Liver (tissue), 9 donors: ENCODE measurements around the gene SPTBN5. TPM values are rescaled to one million over a fixed set of nuclear protein-coding genes. Genes with fewer than 3 reads are reported as not detected.

Experiments
- DNase-seq: peaks from one replicate; pipeline ENCODE4 v3.0.0-alpha.2; 2017; ENCODE audit warnings: low spot score
- H3K27ac ChIP-seq, 2 donors: one replicate each; pipeline ENCODE4 v1.7.0; 2013; ENCODE audit warnings: inconsistent platforms in 2 of 2, low read length in 2 of 2, control low read depth in 1 of 2, low read depth in 1 of 2, mild to moderate bottlenecking in 1 of 2
- H3K27me3 ChIP-seq, 4 donors: one replicate each; pipeline versions ENCODE4 v1.6.1 to v1.7.0; 2013; ENCODE audit warnings: low read length in 3 of 4, inconsistent platforms in 1 of 4, mild to moderate bottlenecking in 1 of 4, moderate library complexity in 1 of 4; ENCODE audit not compliant: control insufficient read depth in 4 of 4, insufficient read depth in 4 of 4
- H3K36me3 ChIP-seq, 4 donors: one replicate each; pipeline versions ENCODE4 v1.6.1 to v1.7.0; 2013; ENCODE audit warnings: low read length in 3 of 4, mild to moderate bottlenecking in 3 of 4, low read depth in 1 of 4, moderate library complexity in 1 of 4; ENCODE audit not compliant: control insufficient read depth in 4 of 4, insufficient read depth in 3 of 4
- H3K4me1 ChIP-seq, 4 donors: one replicate each; pipeline versions ENCODE4 v1.6.1 to v1.7.0; 2013; ENCODE audit warnings: low read length in 3 of 4, mild to moderate bottlenecking in 3 of 4, moderate library complexity in 1 of 4; ENCODE audit not compliant: control insufficient read depth in 4 of 4, insufficient read depth in 4 of 4
- H3K4me3 ChIP-seq, 3 donors: one replicate each; pipeline versions ENCODE4 v1.6.1 to v1.7.0; 2013; ENCODE audit warnings: low read length in 3 of 3, control low read depth in 1 of 3, low read depth in 1 of 3, mild to moderate bottlenecking in 1 of 3
- H3K9ac ChIP-seq, 2 donors: one replicate each; pipeline ENCODE4 v1.7.0; 2013; ENCODE audit warnings: low read length in 2 of 2, mild to moderate bottlenecking in 2 of 2, moderate library complexity in 2 of 2, control low read depth in 1 of 2, low read depth in 1 of 2
- H3K9me3 ChIP-seq, 4 donors: one replicate each; pipeline versions ENCODE4 v1.6.1 to v1.7.0; 2013; ENCODE audit warnings: low read length in 3 of 4; ENCODE audit not compliant: control insufficient read depth in 4 of 4
- EGR1 ChIP-seq, 2 donors: IDR thresholded peaks; 2 replicates each; pipeline ENCODE4 v1.6.1; 2016 to 2018; ENCODE audit warnings: antibody characterized with exemption in 2 of 2, low read depth in 2 of 2
- FOXA1 ChIP-seq: IDR thresholded peaks from 2 replicates; pipeline ENCODE4 v1.6.1; 2016; ENCODE audit warnings: antibody characterized with exemption
- FOXA2 ChIP-seq: IDR thresholded peaks from 2 replicates; pipeline ENCODE4 v1.6.1; 2016; ENCODE audit warnings: antibody characterized with exemption
- GABPA ChIP-seq, 2 donors: IDR thresholded peaks in 1 of 2; conservative IDR thresholded peaks in 1 of 2; 2 replicates each; pipeline ENCODE4 v1.6.1; 2016; ENCODE audit warnings: antibody characterized with exemption in 2 of 2, mild to moderate bottlenecking in 1 of 2, moderate library complexity in 1 of 2
- HNF4A ChIP-seq, 2 donors: conservative IDR thresholded peaks; 2 replicates each; pipeline ENCODE4 v1.6.1; 2016; ENCODE audit warnings: antibody characterized with exemption in 2 of 2, mild to moderate bottlenecking in 2 of 2
- HNF4G ChIP-seq: IDR thresholded peaks from 2 replicates; pipeline ENCODE4 v1.6.1; 2016; ENCODE audit warnings: antibody characterized with exemption
- JUND ChIP-seq, 2 donors: IDR thresholded peaks; 2 replicates each; pipeline ENCODE4 v1.6.1; 2016; ENCODE audit warnings: antibody characterized with exemption in 2 of 2
- NR2F2 ChIP-seq: IDR thresholded peaks from 2 replicates; pipeline ENCODE4 v1.6.1; 2016; ENCODE audit warnings: antibody characterized with exemption
- RAD21 ChIP-seq, 2 donors: IDR thresholded peaks; 2 replicates each; pipeline ENCODE4 v1.6.1; 2016; ENCODE audit warnings: antibody characterized with exemption in 2 of 2, mild to moderate bottlenecking in 2 of 2
- RXRA ChIP-seq, 2 donors: IDR thresholded peaks; 2 replicates each; pipeline ENCODE4 v1.6.1; 2017 to 2018; ENCODE audit warnings: antibody characterized with exemption in 2 of 2, mild to moderate bottlenecking in 1 of 2
- SP1 ChIP-seq: IDR thresholded peaks from 2 replicates; pipeline ENCODE4 v1.6.1; 2018; ENCODE audit warnings: antibody characterized with exemption, mild to moderate bottlenecking
- YY1 ChIP-seq: IDR thresholded peaks from 2 replicates; pipeline ENCODE4 v1.6.1; 2016; ENCODE audit warnings: antibody characterized with exemption, mild to moderate bottlenecking
- WGBS: extraction: QIAGEN DNeasy Blood & Tissue Kit; methylation state at CpG from one replicate; pipeline ENCODE4 v1.1.7; 2013; 5-methylcytosine and 5-hydroxymethylcytosine counted together
- polyA plus RNA-seq, 2 donors: library from polyadenylated mRNA; stranded (reverse) in 1 of 2; unstranded in 1 of 2; fragments of 200-250 nt in 1 of 2; fragments of >200 nt in 1 of 2; fragmentation: Nextera tagmentation in 1 of 2; extraction: Ambion mirVana in 1 of 2; gene quantifications; one replicate each; pipeline versions ENCODE4 v1.2.1 to v1.2.3, GENCODE V29; 2013 to 2015
- total RNA-seq, 2 donors: library from RNA; depleted of rRNA; stranded (reverse); fragments of >200 nt; gene quantifications; one replicate each; pipeline ENCODE4 v1.2.3, GENCODE V29; 2014
- TF ChIP-seq, protein P1 (sequence below): IDR thresholded peaks from 2 replicates; pipeline ENCODE4 v1.6.1; 2016; ENCODE audit warnings: antibody characterized with exemption, mild to moderate bottlenecking
- TF ChIP-seq, protein P2 (sequence below): IDR thresholded peaks from 2 replicates; pipeline ENCODE4 v1.6.1; 2016; ENCODE audit warnings: antibody characterized with exemption
- TF ChIP-seq, protein P3 (sequence below): fragments of 150-350 bp; IDR thresholded peaks from 2 replicates; pipeline ENCODE4 v1.5.1; 2017; ENCODE audit warnings: improper control_type of control experiment, low read depth, low read length; ENCODE audit not compliant: missing input control
- TF ChIP-seq, protein P4 (sequence below): IDR thresholded peaks from 2 replicates; pipeline ENCODE4 v1.6.1; 2016; ENCODE audit warnings: antibody characterized with exemption
- donor health status: healthy.
- donor health status: healthy.
- donor health status: healthy.
- donor health status: healthy.
- donor health status: healthy.

The SPTBN5 gene
- total and polyA plus RNA-seq, 4 donors, result 0.12 to 1.7 (median 0.17) TPM

DNA sequence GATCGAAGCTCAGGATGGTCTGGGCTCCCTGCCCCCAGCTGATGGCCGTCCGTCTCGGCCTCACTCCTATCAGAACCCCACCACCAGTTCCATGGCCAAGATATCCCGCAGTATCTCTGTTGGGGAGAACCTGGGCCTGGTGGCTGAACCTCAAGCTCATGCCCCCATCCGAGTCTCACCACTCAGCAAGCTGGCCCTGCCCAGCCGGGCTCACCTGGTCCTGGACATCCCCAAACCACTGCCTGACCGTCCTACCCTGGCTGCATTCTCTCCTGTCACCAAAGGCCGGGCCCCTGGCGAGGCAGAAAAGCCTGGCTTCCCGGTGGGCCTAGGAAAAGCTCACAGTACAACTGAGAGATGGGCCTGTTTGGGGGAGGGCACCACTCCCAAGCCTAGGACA is 70.4 kb downstream of the SPTBN5 start:
- no peak overlapping the region for H3K9ac ChIP-seq
- no peak for DNase-seq
- H3K36me3 ChIP-seq, result peaks cover 0 to 30% (median 8%) of the 10 kb centered on the region in 4 donors
- H3K4me1 ChIP-seq, result peaks cover 0 to 5% (median 5%) of the 10 kb centered on the region in 4 donors
- H3K27me3 ChIP-seq, result no peaks in the 10 kb centered on the region
- TF ChIP-seq GABPA (IDR thresholded peaks at IDR 0.05 in 1 of 2, conservative IDR thresholded peaks at IDR 0.05 in 1 of 2), result no peak
- no peak for TF ChIP-seq EGR1 (IDR thresholded peaks at IDR 0.05; ENCODE audit: low read depth in 2 of 2)
- H3K27ac ChIP-seq, result no peak overlapping the region
- no peaks in the 10 kb centered on the region for H3K9me3 ChIP-seq
- 96% methylated on average over 11 of the region's 11 CpGs for WGBS
- no peak overlapping the region for H3K4me3 ChIP-seq

DNA sequence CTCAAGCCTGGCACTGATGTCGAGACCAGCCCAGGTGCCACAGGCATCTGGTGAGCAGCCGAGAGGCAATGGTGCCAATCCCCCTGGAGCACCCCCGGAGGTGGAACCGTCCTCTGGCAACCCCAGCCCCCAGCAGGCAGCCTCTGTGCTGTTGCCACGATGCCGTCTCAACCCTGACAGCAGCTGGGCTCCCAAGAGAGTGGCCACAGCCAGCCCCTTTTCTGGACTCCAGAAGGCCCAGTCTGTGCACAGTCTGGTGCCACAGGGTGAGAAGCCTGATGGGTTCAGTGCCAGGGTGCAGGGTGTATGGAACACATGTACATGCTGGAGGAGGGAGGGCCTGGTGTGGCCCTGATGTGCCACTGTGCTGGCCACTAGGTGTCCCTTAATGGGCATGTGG is 70.9 kb downstream of the SPTBN5 start:
- no peaks in the 10 kb centered on the region for H3K27me3 ChIP-seq
- H3K9me3 ChIP-seq, result no peaks in the 10 kb centered on the region
- H3K4me3 ChIP-seq, result no peak overlapping the region
- peaks cover 0 to 5% (median 4%) of the 10 kb centered on the region in 4 donors for H3K4me1 ChIP-seq
- no peak for DNase-seq
- no peak for TF ChIP-seq HNF4A (conservative IDR thresholded peaks at IDR 0.05)
- no peak overlapping the region for H3K27ac ChIP-seq
- WGBS, result 95% methylated on average over 6 of the region's 6 CpGs
- no peak overlapping the region for H3K9ac ChIP-seq
- peaks cover 2 to 35% (median 10%) of the 10 kb centered on the region in 4 donors for H3K36me3 ChIP-seq

DNA sequence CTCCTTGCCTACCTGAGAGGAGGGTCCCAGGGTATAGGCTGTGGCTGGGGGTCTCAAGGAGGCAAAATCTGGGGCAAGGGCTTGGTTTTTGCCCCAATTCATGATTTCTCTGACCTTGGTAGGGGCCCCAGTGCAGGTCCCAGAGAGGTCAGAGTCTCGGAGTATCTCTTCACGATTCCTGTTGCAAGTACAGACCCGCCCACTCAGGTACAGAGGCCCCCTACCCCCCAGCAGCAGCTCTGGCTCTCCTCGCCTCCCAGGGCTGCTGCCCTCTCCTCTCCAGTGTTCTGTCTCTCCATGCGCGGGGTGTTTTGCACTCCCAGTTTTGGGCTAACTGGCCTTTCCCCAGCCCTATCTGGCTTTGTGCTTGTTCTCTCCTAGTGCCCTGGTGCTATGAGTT is 71.4 kb downstream of the SPTBN5 start:
- DNase-seq, result no peak
- no peak for TF ChIP-seq FOXA1
- TF ChIP-seq, protein P1, sequence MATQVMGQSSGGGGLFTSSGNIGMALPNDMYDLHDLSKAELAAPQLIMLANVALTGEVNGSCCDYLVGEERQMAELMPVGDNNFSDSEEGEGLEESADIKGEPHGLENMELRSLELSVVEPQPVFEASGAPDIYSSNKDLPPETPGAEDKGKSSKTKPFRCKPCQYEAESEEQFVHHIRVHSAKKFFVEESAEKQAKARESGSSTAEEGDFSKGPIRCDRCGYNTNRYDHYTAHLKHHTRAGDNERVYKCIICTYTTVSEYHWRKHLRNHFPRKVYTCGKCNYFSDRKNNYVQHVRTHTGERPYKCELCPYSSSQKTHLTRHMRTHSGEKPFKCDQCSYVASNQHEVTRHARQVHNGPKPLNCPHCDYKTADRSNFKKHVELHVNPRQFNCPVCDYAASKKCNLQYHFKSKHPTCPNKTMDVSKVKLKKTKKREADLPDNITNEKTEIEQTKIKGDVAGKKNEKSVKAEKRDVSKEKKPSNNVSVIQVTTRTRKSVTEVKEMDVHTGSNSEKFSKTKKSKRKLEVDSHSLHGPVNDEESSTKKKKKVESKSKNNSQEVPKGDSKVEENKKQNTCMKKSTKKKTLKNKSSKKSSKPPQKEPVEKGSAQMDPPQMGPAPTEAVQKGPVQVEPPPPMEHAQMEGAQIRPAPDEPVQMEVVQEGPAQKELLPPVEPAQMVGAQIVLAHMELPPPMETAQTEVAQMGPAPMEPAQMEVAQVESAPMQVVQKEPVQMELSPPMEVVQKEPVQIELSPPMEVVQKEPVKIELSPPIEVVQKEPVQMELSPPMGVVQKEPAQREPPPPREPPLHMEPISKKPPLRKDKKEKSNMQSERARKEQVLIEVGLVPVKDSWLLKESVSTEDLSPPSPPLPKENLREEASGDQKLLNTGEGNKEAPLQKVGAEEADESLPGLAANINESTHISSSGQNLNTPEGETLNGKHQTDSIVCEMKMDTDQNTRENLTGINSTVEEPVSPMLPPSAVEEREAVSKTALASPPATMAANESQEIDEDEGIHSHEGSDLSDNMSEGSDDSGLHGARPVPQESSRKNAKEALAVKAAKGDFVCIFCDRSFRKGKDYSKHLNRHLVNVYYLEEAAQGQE, result no peak
- TF ChIP-seq, protein P2, sequence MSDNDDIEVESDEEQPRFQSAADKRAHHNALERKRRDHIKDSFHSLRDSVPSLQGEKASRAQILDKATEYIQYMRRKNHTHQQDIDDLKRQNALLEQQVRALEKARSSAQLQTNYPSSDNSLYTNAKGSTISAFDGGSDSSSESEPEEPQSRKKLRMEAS, result no peak
- no peak for TF ChIP-seq YY1
- TF ChIP-seq, protein P3, sequence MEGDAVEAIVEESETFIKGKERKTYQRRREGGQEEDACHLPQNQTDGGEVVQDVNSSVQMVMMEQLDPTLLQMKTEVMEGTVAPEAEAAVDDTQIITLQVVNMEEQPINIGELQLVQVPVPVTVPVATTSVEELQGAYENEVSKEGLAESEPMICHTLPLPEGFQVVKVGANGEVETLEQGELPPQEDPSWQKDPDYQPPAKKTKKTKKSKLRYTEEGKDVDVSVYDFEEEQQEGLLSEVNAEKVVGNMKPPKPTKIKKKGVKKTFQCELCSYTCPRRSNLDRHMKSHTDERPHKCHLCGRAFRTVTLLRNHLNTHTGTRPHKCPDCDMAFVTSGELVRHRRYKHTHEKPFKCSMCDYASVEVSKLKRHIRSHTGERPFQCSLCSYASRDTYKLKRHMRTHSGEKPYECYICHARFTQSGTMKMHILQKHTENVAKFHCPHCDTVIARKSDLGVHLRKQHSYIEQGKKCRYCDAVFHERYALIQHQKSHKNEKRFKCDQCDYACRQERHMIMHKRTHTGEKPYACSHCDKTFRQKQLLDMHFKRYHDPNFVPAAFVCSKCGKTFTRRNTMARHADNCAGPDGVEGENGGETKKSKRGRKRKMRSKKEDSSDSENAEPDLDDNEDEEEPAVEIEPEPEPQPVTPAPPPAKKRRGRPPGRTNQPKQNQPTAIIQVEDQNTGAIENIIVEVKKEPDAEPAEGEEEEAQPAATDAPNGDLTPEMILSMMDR, result no peak
- no peak for TF ChIP-seq FOXA2
- no peak for TF ChIP-seq SP1
- no peak for TF ChIP-seq NR2F2
- TF ChIP-seq, protein P4, sequence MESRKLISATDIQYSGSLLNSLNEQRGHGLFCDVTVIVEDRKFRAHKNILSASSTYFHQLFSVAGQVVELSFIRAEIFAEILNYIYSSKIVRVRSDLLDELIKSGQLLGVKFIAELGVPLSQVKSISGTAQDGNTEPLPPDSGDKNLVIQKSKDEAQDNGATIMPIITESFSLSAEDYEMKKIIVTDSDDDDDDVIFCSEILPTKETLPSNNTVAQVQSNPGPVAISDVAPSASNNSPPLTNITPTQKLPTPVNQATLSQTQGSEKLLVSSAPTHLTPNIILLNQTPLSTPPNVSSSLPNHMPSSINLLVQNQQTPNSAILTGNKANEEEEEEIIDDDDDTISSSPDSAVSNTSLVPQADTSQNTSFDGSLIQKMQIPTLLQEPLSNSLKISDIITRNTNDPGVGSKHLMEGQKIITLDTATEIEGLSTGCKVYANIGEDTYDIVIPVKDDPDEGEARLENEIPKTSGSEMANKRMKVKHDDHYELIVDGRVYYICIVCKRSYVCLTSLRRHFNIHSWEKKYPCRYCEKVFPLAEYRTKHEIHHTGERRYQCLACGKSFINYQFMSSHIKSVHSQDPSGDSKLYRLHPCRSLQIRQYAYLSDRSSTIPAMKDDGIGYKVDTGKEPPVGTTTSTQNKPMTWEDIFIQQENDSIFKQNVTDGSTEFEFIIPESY, result no peak
- TF ChIP-seq JUND (IDR thresholded peaks at IDR 0.05), result no peak
- TF ChIP-seq RAD21 (IDR thresholded peaks at IDR 0.05), result no peak
- no peak for TF ChIP-seq EGR1 (IDR thresholded peaks at IDR 0.05; ENCODE audit: low read depth in 2 of 2)
- TF ChIP-seq RXRA (IDR thresholded peaks at IDR 0.05), result no peak
- TF ChIP-seq HNF4G, result no peak
- Histone ChIP-seq H3K4me1 (peaks cover 0 to 4% (median 3%) of the 10 kb centered on the region in 4 donors), H3K9ac (no peak overlapping the region), H3K27ac (no peak overlapping the region), H3K9me3 (no peaks in the 10 kb centered on the region), H3K27me3 (no peaks in the 10 kb centered on the region), H3K36me3 (peaks cover 3 to 40% (median 12%) of the 10 kb centered on the region in 4 donors), H3K4me3 (no peak overlapping the region)
- WGBS, result 95% methylated on average over 6 of the region's 6 CpGs
